ENCODE data around the gene PLBD2.

PLBD2 gene

DNA sequence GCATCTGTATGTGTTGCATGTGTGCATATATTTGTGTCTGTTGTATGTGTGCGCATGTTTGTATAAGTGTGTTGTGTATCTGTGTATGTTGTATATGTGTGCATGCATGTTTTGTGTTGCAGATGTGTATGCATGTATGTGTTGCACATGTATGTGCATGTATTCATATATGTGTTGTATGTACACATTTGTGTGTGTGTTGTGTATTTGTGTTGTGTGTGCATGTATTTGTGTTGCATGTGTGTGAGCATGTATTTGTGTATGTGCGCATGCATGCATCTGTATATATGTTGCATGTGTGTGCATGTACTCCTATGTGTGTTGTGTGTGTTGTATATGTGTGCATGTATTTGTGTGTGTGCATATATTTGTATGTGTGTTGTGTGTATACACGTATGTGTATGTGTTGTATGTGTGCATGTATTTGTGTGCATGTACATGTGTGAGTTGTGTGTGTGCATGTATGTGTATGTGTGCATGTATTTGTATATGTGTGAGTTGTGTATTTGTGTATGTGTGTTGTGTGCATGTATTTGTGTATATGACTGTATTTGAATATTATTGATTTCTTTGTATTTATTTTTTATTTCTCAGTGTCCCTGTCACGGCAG, 40.2 kb upstream of the PLBD2 start:
- TF ChIP-seq, protein P1, sequence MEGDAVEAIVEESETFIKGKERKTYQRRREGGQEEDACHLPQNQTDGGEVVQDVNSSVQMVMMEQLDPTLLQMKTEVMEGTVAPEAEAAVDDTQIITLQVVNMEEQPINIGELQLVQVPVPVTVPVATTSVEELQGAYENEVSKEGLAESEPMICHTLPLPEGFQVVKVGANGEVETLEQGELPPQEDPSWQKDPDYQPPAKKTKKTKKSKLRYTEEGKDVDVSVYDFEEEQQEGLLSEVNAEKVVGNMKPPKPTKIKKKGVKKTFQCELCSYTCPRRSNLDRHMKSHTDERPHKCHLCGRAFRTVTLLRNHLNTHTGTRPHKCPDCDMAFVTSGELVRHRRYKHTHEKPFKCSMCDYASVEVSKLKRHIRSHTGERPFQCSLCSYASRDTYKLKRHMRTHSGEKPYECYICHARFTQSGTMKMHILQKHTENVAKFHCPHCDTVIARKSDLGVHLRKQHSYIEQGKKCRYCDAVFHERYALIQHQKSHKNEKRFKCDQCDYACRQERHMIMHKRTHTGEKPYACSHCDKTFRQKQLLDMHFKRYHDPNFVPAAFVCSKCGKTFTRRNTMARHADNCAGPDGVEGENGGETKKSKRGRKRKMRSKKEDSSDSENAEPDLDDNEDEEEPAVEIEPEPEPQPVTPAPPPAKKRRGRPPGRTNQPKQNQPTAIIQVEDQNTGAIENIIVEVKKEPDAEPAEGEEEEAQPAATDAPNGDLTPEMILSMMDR (IDR thresholded peaks at IDR 0.05; ENCODE audit: control insufficient read depth, extremely low read depth, insufficient read depth): no peak
- no peak for DNase-seq (ENCODE audit: low read depth)

DNA sequence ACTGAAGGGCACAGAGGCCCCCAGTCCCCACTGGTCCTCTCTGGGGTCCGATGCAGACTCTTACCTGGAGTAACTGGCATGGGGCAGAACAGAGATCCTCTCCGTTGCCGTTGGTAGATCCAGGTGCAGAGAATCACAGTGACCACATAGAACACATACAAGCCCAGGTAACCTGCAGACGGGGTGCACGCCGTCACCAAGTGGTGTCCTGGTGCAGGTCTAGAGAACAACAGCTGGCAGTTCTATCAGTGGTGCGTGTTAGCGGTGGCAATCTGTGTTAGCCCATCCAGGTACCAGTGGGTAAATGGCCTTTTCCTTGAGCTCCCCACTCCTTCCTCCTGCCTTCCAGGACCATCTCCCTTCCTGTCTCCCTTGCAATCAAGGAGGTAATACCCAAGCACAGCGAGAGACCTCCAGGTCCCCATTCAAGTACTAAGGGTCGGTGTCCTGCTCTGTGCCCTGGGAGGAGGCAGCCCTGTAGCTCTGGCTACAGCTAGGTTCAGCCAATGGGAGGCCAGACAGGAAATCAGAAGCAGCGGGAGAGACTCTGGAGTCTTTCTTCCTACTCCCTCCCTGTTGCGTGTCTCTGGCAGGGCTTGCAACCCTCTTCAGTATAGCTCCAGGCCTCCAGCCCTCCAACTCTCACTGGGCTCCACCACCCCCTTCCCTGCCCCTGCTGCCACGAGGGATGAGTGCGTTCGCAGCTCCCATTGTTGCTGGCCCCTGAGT, 39.3 kb upstream of the PLBD2 start:
- H3K4me3 ChIP-seq (ENCODE audit: low read depth, low read length): no peak overlapping the region
- no peak for DNase-seq (ENCODE audit: low read depth)
- TF ChIP-seq, protein P1 (IDR thresholded peaks at IDR 0.05; ENCODE audit: control insufficient read depth, extremely low read depth, insufficient read depth): no peak

More for the DNA sequence above, 40.2 kb upstream of the PLBD2 start:
- H3K4me3 ChIP-seq (ENCODE audit: low read depth, low read length): no peak overlapping the region

DNA sequence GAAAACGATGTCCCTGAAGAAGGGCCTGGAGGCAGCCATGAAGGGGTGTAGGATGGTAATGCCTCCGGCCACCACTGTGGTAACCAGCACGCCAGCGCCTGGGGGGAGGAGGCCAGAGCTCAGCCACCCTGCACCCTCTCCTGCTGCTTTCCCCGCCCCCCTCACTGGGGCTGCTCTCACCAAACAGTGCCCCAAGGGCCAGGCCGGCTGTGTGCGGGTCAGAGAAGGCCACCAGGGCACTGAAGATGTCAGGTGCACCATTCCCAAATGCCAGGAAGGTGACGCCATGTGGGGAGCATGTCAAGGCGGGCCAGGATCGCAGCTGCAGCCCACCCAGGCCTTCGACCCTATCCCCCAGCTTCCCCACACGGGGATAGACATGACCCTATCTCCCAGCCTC, 38.0 kb upstream of the PLBD2 start:
- no peak overlapping the region for H3K4me3 ChIP-seq (ENCODE audit: low read depth, low read length)
- TF ChIP-seq, protein P1 (IDR thresholded peaks at IDR 0.05; ENCODE audit: control insufficient read depth, extremely low read depth, insufficient read depth): no peak
- DNase-seq (ENCODE audit: low read depth): no peak

DNA sequence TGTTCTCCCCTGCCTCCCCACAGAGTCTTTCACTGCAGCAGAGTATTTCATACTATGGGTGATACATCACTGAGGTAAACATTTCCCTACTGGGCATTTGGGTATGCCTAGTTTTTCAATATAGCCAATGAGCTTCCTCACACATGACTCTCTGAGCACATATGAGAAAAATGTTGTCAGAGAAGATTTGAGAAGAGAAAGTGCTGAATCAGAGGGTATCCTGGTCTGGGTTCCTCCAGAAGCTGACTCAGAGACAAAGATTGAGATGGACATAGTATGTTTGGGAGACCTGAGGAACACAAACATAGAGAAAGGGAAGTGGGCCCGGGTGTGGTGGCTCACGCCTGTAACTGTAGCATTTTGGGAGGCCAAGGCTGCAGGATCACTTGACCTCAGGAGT, 36.0 kb upstream of the PLBD2 start:
- DNase-seq (ENCODE audit: low read depth): no peak
- TF ChIP-seq, protein P1 (IDR thresholded peaks at IDR 0.05; ENCODE audit: control insufficient read depth, extremely low read depth, insufficient read depth): no peak
- no peak overlapping the region for H3K4me3 ChIP-seq (ENCODE audit: low read depth, low read length)

DNA sequence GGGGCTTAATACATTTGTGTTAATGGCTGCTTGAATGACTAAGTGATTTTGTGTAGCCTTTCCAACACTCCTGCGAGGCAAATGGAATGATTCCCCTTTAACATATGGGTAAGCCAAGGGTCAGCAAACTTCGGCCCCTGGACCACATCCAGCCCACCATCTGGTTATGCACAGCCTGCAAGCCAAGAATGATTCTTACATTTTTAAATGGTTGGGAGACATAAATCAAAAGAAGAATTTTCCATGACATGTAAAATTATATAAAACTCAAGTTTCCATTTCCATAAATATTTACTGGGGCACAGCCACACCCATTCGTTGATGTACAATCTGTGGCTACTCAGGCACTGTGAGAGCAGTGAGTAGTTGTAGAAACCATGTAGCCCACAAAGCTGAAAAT, 32.5 kb upstream of the PLBD2 start:
- DNase-seq (ENCODE audit: low read depth): no peak
- no peak overlapping the region for H3K4me3 ChIP-seq (ENCODE audit: low read depth, low read length)
- TF ChIP-seq, protein P1 (IDR thresholded peaks at IDR 0.05; ENCODE audit: control insufficient read depth, extremely low read depth, insufficient read depth): no peak

DNA sequence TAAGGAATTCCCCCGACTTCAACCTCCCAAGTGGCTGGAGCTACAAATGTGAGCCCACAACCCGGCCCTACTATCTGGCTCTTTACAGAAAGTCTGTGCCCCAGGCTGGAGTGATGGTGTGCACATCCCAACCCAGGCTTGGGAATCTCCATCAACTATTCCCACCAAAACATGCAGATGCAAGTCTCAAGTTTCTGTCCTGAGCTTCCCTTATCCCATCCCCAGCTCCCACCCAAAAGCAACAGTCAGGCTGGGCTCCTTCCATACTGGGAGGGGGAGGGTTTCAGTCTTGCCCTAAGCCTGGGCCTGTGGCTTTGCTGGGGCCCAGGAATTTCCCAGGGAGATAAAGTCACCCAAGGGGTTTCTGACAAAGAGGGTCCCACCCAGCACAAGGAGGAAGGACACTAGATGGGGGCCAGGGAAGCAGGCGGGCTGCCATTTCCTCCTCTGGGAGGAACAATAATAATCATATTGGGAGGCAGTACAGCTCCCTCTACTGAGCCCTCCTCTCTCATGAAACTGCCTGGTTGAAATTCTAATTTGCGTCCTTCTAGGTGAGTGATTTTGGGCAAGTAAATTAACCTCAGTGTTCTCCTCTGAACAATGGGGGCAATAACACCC, 31.5 kb upstream of the PLBD2 start:
- H3K4me3 ChIP-seq (ENCODE audit: low read depth, low read length): no peak overlapping the region
- TF ChIP-seq, protein P1 (IDR thresholded peaks at IDR 0.05; ENCODE audit: control insufficient read depth, extremely low read depth, insufficient read depth): no peak

More for the DNA sequence above, 31.5 kb upstream of the PLBD2 start:
- DNase-seq (ENCODE audit: low read depth): no peak
